Measurements from ENCODE around the gene SPEM2. TPM values are rescaled to one million over a fixed set of nuclear protein-coding genes. Genes with fewer than 3 reads are reported as not detected.

Gene SPEM2
- total and polyA plus RNA-seq, 4 donors: not detected

- H3K9me3 ChIP-seq (ENCODE audit: control insufficient read depth in 4 of 4, low read length in 3 of 4): no peaks in the 10 kb centered on the region
- 73% methylated on average over 58 of the region's 58 CpGs for WGBS
- H3K4me1 ChIP-seq (ENCODE audit: control insufficient read depth in 4 of 4, insufficient read depth in 4 of 4, low read length in 3 of 4): peaks cover 0 to 4% (median under 1%) of the 10 kb centered on the region in 4 donors
- no peaks in the 10 kb centered on the region for H3K27me3 ChIP-seq (ENCODE audit: control insufficient read depth in 4 of 4, insufficient read depth in 4 of 4, low read length in 3 of 4)
- no peak overlapping the region for H3K27ac ChIP-seq (ENCODE audit: low read depth in 1 of 2, low read length in 2 of 2)
- H3K36me3 ChIP-seq (ENCODE audit: control insufficient read depth in 4 of 4, insufficient read depth in 3 of 4, low read depth in 1 of 4, low read length in 3 of 4): no peaks in the 10 kb centered on the region
- no peak overlapping the region for H3K9ac ChIP-seq (ENCODE audit: low read depth in 1 of 2, low read length in 2 of 2)
- TF ChIP-seq SP1 (IDR thresholded peaks at IDR 0.05) (no peak), YY1 (IDR thresholded peaks at IDR 0.05) (no peak), FOXA1 (IDR thresholded peaks at IDR 0.05) (no peak), HNF4G (IDR thresholded peaks at IDR 0.05) (no peak), GABPA (IDR thresholded peaks at IDR 0.05 in 1 of 2, conservative IDR thresholded peaks at IDR 0.05 in 1 of 2) (no peak), MAX (IDR thresholded peaks at IDR 0.05) (no peak), HNF4A (conservative IDR thresholded peaks at IDR 0.05) (no peak), ATF3 (IDR thresholded peaks at IDR 0.05) (no peak), JUND (IDR thresholded peaks at IDR 0.05) (no peak), CTCF (IDR thresholded peaks at IDR 0.05; ENCODE audit: low read depth, low read length, missing input control) (no peak), FOXA2 (IDR thresholded peaks at IDR 0.05) (no peak), ZBTB33 (IDR thresholded peaks at IDR 0.05) (no peak), REST (IDR thresholded peaks at IDR 0.05) (no peak), RAD21 (IDR thresholded peaks at IDR 0.05) (no peak)
- no peak for DNase-seq (ENCODE audit: low spot score)
- no peak overlapping the region for H3K4me3 ChIP-seq (ENCODE audit: low read depth in 1 of 3, low read length in 3 of 3)
Measured at GRCh38 chr17:7408252-7408727, 17.1 kb upstream of the SPEM2 start.

- DNase-seq (ENCODE audit: low spot score): no peak
- 88% methylated on average over 6 of the region's 6 CpGs for WGBS
- Histone ChIP-seq H3K4me3 (ENCODE audit: low read depth in 1 of 3, low read length in 3 of 3) (no peak overlapping the region), H3K9me3 (ENCODE audit: control insufficient read depth in 4 of 4, low read length in 3 of 4) (no peaks in the 10 kb centered on the region), H3K27me3 (ENCODE audit: control insufficient read depth in 4 of 4, insufficient read depth in 4 of 4, low read length in 3 of 4) (no peaks in the 10 kb centered on the region), H3K27ac (ENCODE audit: low read depth in 1 of 2, low read length in 2 of 2) (no peak overlapping the region), H3K9ac (ENCODE audit: low read depth in 1 of 2, low read length in 2 of 2) (no peak overlapping the region), H3K4me1 (ENCODE audit: control insufficient read depth in 4 of 4, insufficient read depth in 4 of 4, low read length in 3 of 4) (peaks cover 0 to 4% (median 0%) of the 10 kb centered on the region in 4 donors), H3K36me3 (ENCODE audit: control insufficient read depth in 4 of 4, insufficient read depth in 3 of 4, low read depth in 1 of 4, low read length in 3 of 4) (no peaks in the 10 kb centered on the region)
- TF ChIP-seq GABPA (IDR thresholded peaks at IDR 0.05 in 1 of 2, conservative IDR thresholded peaks at IDR 0.05 in 1 of 2) (no peak), ZBTB33 (IDR thresholded peaks at IDR 0.05) (no peak), RXRA (IDR thresholded peaks at IDR 0.05) (no peak), FOXA2 (IDR thresholded peaks at IDR 0.05) (no peak), YY1 (IDR thresholded peaks at IDR 0.05) (no peak), FOXA1 (IDR thresholded peaks at IDR 0.05) (no peak), CTCF (IDR thresholded peaks at IDR 0.05; ENCODE audit: low read depth, low read length, missing input control) (no peak)
Measured at GRCh38 chr17:7408863-7409262, 16.6 kb upstream of the SPEM2 start.
